Fibroblast of skin of back (primary cell): ENCODE data around the gene KCND2.
"Not testable (repeated sequence)": the region's sequence is repeated elsewhere in the genome, so short reads cannot be mapped to it uniquely, and the experiment has no call there.

Source experiments
- DNase-seq: peaks from one replicate; pipeline ENCODE4 v3.0.0-alpha.2; 2013

The KCND2 gene

DNA sequence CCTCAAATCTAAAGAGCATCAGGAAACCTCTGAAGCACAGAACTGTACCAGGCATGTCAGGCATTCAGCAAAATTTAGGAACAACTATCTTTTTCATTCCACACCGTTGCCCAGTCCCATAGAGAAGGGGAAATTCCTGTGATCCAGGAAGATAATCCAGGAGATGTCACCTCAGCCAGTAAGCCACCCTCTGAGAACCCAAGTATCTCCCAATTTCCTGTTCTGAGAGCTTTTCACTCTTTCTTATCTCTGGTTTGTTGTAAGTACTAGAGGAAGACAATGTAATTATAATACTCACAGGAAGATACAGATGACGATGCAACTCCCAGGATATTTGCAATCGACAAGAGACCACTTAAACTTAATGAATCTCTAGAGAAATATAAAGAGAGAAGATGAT is 487.9 kb downstream of the KCND2 start:
- no peak for DNase-seq

- DNase-seq, result no peak
Measured at GRCh38 chr7:120770206-120770605, 497.2 kb downstream of the KCND2 start.

GRCh38 chr7:120774481-120774880 is 501.5 kb downstream of the KCND2 start:
- DNase-seq, result no peak

DNA sequence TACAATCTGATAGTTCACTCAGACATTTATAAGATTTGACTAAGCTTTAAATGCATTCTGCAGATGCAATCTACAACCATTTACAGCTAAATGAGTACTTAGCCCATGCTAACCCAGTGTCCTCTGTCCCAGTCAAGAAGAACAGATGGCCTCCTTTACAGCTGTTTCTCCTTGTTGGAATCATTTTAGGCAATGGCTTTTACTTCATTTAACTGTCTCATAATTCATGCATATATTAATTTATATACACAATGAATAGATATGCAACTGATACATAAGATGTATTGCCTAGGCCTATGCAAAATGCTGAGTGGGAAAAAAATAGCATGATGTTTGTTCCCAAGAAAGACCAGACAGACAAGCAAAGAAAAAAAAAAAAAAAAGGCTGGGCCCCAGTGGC is 502.8 kb downstream of the KCND2 start:
- DNase-seq, result no peak

DNA sequence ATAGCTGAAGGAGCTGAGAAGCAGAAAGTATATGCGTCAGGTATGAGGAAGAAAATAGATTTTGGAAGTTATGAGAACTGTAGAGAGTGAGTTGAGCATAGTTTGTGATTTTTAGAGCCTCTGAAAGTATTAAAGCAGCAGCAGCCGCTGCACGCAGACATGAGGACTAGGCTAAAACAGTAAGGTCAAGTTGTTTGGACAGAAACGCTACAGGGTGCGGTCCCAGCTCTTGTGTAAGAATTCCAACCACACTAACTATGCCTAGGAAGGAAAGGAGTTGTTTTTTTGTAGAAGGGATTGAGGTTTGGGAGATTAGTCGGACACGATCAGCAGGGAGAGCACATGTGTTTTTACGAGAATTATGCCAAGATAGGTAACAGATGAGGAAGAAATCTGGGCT is 506.1 kb downstream of the KCND2 start:
- DNase-seq, result not testable (repeated sequence)

- DNase-seq, result not testable (repeated sequence)
Measured at GRCh38 chr7:120780451-120780850, 507.5 kb downstream of the KCND2 start.

DNA sequence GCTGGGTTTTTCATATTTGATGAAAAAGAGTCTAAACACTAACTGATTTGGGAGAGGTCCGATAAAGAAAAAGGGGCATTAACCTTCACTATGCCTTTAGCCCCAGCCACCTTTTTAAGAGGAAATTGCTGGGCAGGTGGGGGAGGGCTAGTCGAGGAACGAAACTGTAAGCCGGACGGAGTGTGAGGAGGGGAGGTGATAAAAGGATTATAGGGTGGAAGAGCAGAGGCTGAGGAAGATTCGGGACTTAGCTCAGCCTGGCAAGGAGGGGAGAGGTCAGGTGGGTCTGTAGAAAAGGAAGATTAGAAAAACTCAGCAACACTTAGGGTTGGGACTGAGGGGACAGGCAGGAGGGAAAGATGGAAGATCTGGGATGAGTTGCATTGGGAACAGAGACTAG is 508.0 kb downstream of the KCND2 start:
- no peak for DNase-seq

DNA sequence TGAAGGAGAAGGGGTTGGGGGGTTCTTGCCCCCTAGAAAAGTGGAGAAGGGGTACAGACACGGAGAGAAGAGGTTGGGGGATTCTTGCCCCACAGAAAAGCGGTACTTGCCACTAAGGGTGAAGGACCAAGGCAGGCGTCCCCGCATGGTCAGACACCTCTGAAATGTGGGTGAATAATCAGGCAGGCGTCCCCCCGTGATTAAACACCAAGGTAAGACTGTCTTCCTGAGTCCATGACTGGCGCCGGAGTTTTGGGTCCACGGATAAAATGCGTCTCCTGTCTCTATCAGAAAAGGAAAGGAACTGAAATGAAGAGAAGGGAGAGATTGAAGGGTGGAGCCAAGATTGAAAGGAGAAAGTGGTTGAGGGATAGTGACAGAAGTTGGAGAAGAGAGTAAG is 508.9 kb downstream of the KCND2 start:
- not testable (repeated sequence) for DNase-seq

GRCh38 chr7:120783273-120783672 is 510.3 kb downstream of the KCND2 start:
- DNase-seq, result no peak

GRCh38 chr7:120783721-120784120 is 510.7 kb downstream of the KCND2 start:
- DNase-seq, result no peak

- no peak for DNase-seq
Measured at GRCh38 chr7:120785095-120785494, 512.1 kb downstream of the KCND2 start.

GRCh38 chr7:120792091-120792860 is 519.3 kb downstream of the KCND2 start:
- peak; percentile 67 for DNase-seq

DNA sequence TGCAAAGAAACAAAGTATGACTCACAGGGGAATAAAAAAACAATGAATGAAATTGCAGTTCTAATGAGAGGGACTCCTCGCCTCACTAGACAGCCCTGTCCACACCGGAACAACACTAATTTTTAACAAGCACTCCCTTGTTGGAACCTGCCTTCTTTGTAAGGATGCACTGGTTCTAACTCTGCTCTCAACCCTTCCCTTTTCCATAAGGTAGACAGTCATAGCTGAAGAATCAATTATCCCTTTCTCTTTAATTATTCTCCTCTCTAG is 519.8 kb downstream of the KCND2 start:
- DNase-seq, result peak; percentile 12

DNA sequence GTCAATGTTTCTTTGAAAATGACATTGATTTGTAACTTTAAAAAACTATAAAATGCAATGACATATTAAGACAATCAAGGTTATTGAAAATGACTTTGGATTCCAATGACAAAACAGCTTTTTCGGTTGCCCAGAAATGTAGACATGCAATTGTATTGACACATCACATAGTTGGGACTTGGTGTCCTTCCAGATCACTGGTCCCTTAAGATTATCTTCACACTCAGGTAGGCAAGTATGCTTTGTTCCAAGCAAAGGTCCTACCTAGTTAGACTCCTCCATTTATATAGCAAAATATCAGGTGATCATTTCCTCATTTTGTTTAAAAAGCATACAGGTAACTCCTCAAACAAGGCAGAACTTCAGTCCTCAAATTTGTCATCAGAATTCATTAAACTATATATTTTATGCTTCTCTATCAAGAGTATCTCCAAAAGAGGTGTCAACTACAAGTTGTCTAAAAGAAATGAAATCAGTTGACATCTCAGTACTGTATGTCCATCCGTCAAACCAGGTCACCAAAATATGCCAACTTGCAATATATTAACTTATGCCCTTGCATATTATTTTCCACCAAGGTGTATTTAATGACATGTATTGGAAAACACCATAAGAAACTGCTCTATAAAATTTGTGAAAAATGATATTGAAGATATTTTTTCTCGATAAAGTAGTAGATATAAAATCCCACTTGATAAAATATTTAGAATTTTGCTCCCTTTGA is 520.4 kb downstream of the KCND2 start:
- DNase-seq, result no peak

DNA sequence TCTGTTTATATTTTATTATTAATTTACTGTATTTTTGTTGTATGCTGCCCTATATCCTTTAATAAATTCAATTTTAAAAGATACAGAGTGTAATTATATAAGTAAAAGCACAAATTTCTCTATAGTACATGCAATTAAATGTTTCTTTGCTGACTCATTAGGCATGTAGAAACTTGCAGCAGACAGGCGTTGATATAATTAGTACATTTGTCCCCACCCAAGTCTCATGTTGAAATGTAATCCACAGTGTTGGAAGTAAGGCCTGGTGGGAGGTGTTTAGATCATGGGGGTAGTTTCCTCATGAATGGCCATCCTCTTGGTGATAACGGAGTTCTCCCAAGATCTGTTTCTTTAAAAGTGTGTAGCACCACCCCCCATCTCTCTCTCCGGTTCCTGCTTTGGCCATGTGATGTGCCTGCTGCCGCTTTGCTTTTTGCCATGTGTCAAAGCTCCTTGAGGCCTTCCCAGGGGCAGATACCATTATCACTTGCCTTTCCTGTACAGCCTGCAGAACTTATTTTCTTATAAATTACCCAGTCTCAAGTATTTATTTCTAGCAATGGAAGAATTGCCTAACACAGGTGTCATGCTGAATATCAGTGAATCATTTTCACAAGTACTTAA is 521.2 kb downstream of the KCND2 start:
- DNase-seq, result peak; percentile 22

GRCh38 chr7:120797026-120797645 is 524.2 kb downstream of the KCND2 start:
- DNase-seq, result no peak

- no peak for DNase-seq
Measured at GRCh38 chr7:120799147-120799546, 526.2 kb downstream of the KCND2 start.
